Glutamatergic neuron (in vitro differentiated cells): Measurements from ENCODE around the gene CALN1. TPM values are rescaled to one million over a fixed set of nuclear protein-coding genes. Genes with fewer than 3 reads are reported as not detected.

Experiments used
- DNase-seq: peaks from one replicate; pipeline ENCODE4 v3.0.0; 2022
- H3K27ac Mint-ChIP-seq: one replicate; pipeline ENCODE4 v1.8.0; 2020; ENCODE audit warnings: mild to moderate bottlenecking, mixed read lengths, inconsistent platforms; ENCODE audit not compliant: unreplicated experiment
- H3K27me3 Mint-ChIP-seq: one replicate; pipeline ENCODE4 v1.8.0; 2020; ENCODE audit warnings: mild to moderate bottlenecking, moderate library complexity, mixed read lengths, inconsistent platforms; ENCODE audit not compliant: unreplicated experiment
- H3K36me3 Mint-ChIP-seq: one replicate; pipeline ENCODE4 v1.8.0; 2020; ENCODE audit warnings: mild to moderate bottlenecking, mixed read lengths, inconsistent platforms; ENCODE audit not compliant: unreplicated experiment
- H3K4me1 Mint-ChIP-seq: one replicate; pipeline ENCODE4 v1.8.0; 2020; ENCODE audit warnings: mild to moderate bottlenecking, low read depth, mixed read lengths, inconsistent platforms; ENCODE audit not compliant: unreplicated experiment
- H3K4me3 Mint-ChIP-seq: one replicate; pipeline ENCODE4 v1.8.0; 2020; ENCODE audit warnings: mild to moderate bottlenecking, mixed read lengths, inconsistent platforms; ENCODE audit not compliant: unreplicated experiment
- H3K9me3 Mint-ChIP-seq: one replicate; pipeline ENCODE4 v1.8.0; 2020; ENCODE audit warnings: mild to moderate bottlenecking, moderate library complexity, mixed read lengths, inconsistent platforms; ENCODE audit not compliant: unreplicated experiment
- total RNA-seq: library from RNA; stranded (reverse); fragmentation: NEBNext Ultra II Directional; extraction: Animal tissue kit (Norgen Biotek cat#: 25700); gene quantifications from one replicate; pipeline ENCODE4 v1.2.1, GENCODE V29; 2021; ENCODE audit not compliant: unreplicated experiment
- TF ChIP-seq, protein P1 (sequence below): fragments of 200-600 bp; sonication (generic); IDR thresholded peaks from one replicate; pipeline ENCODE4 v1.5.0; 2021; ENCODE audit not compliant: partially characterized antibody, unreplicated experiment

CALN1 gene
- total RNA-seq, 1 donor from 2014 or later = 3.5 TPM

DNA sequence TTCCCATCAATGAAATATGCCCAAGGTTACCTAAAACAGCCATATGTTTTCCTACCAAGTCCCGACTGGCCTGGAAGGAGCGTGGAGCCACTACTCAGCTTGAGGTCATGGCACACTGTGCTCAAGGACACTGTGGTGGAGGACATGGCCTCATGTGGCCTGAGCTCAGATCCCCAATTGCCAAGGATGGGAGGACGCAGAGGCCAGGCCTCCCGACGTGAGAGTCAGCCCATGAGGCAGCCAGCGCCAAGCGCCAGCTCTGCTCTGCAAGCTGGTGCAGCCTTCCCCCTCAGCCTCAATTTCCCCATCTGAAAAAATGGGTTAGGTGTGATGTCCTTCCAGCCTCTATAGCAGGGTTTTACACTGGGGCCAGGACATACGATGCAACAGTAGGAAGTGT is 302.6 kb downstream of the CALN1 start:
- TF ChIP-seq, protein P1, sequence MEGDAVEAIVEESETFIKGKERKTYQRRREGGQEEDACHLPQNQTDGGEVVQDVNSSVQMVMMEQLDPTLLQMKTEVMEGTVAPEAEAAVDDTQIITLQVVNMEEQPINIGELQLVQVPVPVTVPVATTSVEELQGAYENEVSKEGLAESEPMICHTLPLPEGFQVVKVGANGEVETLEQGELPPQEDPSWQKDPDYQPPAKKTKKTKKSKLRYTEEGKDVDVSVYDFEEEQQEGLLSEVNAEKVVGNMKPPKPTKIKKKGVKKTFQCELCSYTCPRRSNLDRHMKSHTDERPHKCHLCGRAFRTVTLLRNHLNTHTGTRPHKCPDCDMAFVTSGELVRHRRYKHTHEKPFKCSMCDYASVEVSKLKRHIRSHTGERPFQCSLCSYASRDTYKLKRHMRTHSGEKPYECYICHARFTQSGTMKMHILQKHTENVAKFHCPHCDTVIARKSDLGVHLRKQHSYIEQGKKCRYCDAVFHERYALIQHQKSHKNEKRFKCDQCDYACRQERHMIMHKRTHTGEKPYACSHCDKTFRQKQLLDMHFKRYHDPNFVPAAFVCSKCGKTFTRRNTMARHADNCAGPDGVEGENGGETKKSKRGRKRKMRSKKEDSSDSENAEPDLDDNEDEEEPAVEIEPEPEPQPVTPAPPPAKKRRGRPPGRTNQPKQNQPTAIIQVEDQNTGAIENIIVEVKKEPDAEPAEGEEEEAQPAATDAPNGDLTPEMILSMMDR = no peak
- H3K27ac Mint-ChIP-seq = no peak overlapping the region
- no peaks in the 10 kb centered on the region for H3K27me3 Mint-ChIP-seq
- no peak for DNase-seq
- H3K4me3 Mint-ChIP-seq = no peak overlapping the region
- peaks cover 5% of the 10 kb centered on the region for H3K9me3 Mint-ChIP-seq
- H3K36me3 Mint-ChIP-seq = peaks cover 15% of the 10 kb centered on the region
- H3K4me1 Mint-ChIP-seq = peaks cover 7% of the 10 kb centered on the region

DNA sequence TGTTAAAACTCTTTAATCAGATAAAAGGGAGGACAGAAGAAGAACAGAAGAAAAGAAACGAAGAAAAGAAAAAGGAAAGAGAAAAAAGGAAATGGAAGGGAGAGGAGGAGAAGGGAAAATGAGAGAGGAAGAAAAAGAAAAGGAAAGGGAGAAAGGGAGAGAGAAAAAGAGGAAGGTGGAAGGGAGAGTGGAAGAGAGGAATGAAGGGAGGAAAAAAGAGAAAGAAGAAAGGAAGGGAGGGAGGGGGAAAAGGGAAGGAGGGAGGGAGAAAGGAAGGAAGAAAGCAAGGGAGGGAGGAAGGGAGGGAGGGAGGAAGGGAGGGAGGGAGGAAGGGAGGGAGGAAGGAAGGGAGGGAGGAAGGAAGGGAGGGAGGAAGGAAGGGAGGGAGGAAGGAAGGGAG is 305.7 kb downstream of the CALN1 start:
- Mint-ChIP-seq H3K4me3 (no peak overlapping the region), H3K36me3 (peaks cover 15% of the 10 kb centered on the region), H3K9me3 (peaks cover 5% of the 10 kb centered on the region), H3K27ac (no peak overlapping the region), H3K27me3 (no peaks in the 10 kb centered on the region), H3K4me1 (no peaks in the 10 kb centered on the region)
- DNase-seq = no peak
- TF ChIP-seq, protein P1 = no peak

DNA sequence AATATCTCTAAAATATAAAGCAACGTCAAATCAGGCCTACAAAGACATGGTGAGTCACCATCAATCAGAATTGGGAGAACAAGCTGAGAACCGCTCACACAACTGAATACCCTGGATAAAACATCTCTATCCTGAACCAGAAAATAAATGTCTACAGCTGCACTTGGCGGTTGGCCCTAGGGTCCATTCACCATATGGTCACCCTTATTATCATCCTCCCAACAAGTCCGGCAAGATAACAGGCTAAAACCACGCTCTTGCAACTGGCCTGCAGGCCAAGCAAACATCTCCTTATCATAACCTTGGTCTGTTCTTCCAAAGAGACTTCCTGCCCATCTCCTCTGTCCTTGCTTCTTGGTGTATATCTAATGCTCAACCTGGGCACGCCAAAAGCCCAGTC is 310.7 kb downstream of the CALN1 start:
- TF ChIP-seq, protein P1 = no peak
- Mint-ChIP-seq H3K36me3 (no peaks in the 10 kb centered on the region), H3K4me1 (peaks cover 4% of the 10 kb centered on the region), H3K4me3 (no peak overlapping the region), H3K27me3 (no peaks in the 10 kb centered on the region), H3K9me3 (peaks cover 1% of the 10 kb centered on the region), H3K27ac (no peak overlapping the region)
- no peak for DNase-seq

DNA sequence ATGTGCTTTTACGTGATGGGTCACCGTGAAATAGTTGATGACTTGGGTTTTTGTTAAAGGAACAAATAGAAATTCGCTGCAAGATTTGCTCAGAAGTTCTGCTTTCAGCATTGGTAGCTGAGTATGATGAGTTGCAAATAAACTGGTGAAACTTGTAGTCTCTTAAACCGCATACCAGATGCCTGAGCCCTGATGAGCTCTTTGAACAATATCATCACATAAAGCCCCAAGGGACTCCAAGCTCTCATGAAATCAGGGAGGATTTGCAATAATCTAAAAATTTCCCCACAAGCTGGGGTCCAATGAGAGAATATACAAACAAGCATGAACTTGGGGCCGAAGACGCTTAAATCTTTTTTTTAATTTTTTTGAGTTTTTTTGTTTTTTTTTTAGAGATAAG is 312.4 kb downstream of the CALN1 start:
- no peak for DNase-seq
- Mint-ChIP-seq H3K9me3 (peaks cover 1% of the 10 kb centered on the region), H3K27me3 (no peaks in the 10 kb centered on the region), H3K36me3 (no peaks in the 10 kb centered on the region), H3K4me3 (no peak overlapping the region), H3K27ac (no peak overlapping the region), H3K4me1 (peaks cover 4% of the 10 kb centered on the region)
- TF ChIP-seq, protein P1 = no peak

DNA sequence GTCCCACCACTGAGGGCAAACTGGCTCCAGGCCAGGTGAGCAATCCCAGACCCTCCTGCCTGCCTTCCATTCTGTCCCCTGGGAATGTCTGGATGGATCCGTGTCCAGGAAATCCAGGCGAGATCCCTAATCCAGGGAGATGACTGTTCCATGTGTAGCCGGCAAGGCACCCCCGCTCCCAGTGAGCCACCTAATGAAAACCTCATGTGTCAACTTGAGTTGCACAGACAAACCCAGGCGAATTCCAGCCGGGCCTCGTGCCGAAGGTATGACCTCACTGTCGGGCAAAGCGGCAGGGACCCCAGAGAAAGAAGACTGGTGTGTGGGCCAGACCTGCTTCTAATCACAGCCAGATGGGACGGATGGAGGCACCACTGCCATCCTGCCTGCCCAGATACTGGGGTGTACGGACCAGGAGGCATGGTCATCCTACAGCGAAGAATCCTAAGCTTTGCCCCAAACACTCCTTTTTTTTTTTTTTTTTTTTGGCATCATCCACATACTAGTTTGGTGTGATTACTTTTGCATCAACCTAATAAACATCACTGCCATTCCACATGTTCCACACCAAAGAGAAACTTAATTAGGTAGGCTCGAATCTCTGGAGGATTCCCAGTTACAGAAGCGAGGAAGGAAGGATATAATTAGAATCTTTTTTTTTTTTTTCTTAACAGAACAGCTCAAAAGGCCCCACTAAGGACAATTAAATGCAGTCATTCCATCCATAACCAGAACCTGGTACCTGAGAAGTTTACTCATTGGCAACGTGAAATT is 313.1 kb downstream of the CALN1 start:
- TF ChIP-seq, protein P1 = no peak

More for the DNA sequence above, 313.1 kb downstream of the CALN1 start:
- peaks cover 4% of the 10 kb centered on the region for H3K4me1 Mint-ChIP-seq
- no peaks in the 10 kb centered on the region for H3K27me3 Mint-ChIP-seq
- H3K27ac Mint-ChIP-seq = no peak overlapping the region
- peaks cover 1% of the 10 kb centered on the region for H3K9me3 Mint-ChIP-seq
- DNase-seq = no peak
- H3K36me3 Mint-ChIP-seq = no peaks in the 10 kb centered on the region
- H3K4me3 Mint-ChIP-seq = no peak overlapping the region
